HL-60/S4 (cell line): ENCODE data around the gene OAF.

ENCODE experiments used
- in situ Hi-C: fragments of 300-500 bp; cut with MboI; formaldehyde crosslinking; loops from 2 replicates; pipeline ENCODE4 v1.14.3; 2022; ENCODE audit warnings: low sequenced_read_pairs

Gene OAF

GRCh38 chr11:120199613-120200012, 11.2 kb upstream of the OAF start:
- in situ Hi-C loops = no loop called here

- in situ Hi-C loops = no loop called here
Measured at GRCh38 chr11:120200677-120201076, 10.2 kb upstream of the OAF start.

DNA sequence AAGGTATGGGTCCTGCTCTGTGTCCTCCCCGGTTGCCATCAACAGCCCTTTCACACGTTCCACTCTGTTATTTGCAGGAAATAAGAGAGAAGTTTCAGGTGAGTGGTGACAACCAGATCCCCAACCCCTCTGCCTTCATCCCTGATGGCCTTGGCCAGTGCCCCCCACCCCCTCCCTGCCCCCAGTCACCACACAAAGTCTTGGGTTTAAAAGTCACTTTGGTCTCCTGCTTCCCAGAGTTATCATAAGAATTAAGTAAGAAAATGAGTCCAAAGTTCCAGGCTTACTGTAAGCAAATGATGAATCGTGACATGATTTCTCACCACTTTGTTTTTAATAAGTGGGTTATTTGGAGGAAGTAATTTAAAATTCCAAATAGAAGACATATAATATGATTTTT, 9.2 kb upstream of the OAF start:
- in situ Hi-C loops = no loop called here

DNA sequence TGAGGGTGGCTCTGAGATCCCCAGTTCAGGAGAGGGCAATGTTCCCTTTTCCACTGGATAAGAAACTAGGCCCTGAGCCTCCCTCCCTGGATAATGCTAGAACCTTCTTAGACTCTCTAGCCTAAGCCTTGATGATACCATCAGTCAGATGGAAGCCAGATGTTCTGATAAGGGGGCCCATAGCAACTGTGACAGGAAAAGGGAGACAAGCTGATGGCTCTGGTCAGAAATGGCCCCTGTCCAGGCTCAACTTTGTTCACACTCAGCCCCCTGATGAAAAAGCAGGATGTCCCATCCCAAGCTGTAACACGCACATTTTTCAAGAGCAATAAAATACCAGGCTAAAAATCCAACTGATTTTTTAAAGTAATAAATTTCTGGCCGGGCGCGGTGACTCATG, 7.2 kb upstream of the OAF start:
- in situ Hi-C loops = no loop called here

DNA sequence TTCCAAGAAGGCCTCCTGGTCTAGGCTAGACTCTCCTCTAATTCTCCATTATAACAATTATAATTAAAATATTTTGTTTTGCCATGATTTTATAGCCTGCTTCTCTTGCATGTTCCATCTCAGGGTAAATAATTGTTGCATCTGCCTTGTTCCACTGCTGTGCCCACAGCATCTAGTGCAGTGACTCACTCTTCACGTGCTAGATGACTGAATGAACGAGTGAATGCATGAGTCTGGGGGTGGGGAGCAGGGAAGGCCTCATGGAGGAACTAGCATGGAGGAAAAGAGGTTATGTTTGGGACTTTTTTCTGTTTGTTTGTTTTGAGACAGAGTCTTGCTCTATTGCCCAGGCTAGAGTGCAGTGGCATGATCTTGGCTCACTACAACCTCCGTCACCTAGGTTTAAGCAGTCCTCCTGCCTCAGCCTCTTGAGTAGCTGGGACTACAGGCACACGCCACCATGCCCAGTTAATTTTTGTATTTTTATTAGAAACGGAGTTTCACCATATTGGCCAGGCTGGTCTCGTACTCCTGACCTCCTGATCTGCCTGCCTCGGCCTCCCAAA, 5.2 kb upstream of the OAF start:
- in situ Hi-C loops = no loop called here

DNA sequence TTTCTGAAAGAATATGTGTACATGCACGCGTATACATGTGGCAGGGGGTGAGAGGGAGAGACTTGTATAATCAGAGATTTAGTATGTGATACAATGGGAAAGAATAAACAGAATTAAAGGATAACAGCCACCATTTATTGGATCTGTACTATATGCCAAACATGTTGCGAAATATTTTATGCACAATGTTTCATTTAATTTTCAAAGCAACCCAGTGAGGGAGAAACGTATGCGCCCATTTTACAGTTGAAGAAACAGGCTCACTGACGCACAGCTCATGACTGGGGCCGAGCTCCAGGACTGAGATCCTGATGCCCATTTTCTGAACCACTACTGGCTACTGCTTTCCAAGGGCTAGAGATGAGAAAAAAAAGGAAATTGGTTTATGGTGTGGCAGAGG, 3.3 kb upstream of the OAF start:
- in situ Hi-C loops = no loop called here

GRCh38 chr11:120208001-120208441, 2.8 kb upstream of the OAF start:
- in situ Hi-C loops = no loop called here

GRCh38 chr11:120208777-120209176, 2.1 kb upstream of the OAF start:
- in situ Hi-C loops = no loop called here

GRCh38 chr11:120209746-120210625, 846 bp upstream of the OAF start:
- in situ Hi-C loops = no loop called here

- in situ Hi-C loops = no loop called here
Measured at GRCh38 chr11:120211522-120212258, 858 bp downstream of the OAF start.

- in situ Hi-C loops = no loop called here
Measured at GRCh38 chr11:120212259-120212878, 1.5 kb downstream of the OAF start.

- in situ Hi-C loops = no loop called here
Measured at GRCh38 chr11:120212926-120213325, 2.1 kb downstream of the OAF start.

DNA sequence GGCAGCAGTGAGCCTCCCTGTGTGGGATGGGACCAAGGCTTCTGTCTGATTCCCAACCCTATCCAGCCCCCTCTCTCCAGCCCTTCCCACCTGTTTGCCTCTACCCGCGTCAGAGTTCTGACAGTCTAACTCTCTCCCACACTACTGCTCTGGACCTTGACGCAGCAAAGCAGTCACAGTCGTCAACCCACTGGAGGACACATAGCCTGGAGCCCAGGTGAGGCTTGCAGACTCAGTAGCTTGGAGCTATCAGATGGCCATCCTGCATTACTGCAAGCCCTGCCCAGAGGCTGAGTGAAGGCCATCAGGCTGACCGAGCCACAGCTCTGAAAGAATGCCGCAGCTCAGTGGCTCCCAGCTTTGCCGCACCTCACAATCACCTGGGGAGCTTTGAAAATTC, 3.7 kb downstream of the OAF start:
- in situ Hi-C loops = no loop called here

DNA sequence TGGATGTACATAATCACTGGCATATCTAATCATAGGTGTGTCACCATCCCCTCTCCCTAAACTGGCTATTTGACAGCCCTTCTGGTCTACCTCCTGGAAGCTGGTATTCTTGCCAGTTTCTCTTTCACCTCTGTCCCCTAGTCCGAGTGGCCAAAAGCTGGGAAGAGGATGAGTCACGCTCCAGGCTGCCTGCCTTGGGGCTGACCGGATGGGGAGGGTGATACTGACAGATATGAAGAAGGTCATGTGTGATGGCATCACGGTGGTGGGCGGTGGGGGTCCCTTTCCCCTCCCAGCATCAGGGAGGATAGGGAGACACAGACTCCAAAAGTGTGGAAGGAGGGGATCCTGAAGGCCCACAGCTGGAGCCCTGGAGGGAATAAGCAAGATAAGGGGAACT, 4.8 kb downstream of the OAF start:
- in situ Hi-C loops = no loop called here

DNA sequence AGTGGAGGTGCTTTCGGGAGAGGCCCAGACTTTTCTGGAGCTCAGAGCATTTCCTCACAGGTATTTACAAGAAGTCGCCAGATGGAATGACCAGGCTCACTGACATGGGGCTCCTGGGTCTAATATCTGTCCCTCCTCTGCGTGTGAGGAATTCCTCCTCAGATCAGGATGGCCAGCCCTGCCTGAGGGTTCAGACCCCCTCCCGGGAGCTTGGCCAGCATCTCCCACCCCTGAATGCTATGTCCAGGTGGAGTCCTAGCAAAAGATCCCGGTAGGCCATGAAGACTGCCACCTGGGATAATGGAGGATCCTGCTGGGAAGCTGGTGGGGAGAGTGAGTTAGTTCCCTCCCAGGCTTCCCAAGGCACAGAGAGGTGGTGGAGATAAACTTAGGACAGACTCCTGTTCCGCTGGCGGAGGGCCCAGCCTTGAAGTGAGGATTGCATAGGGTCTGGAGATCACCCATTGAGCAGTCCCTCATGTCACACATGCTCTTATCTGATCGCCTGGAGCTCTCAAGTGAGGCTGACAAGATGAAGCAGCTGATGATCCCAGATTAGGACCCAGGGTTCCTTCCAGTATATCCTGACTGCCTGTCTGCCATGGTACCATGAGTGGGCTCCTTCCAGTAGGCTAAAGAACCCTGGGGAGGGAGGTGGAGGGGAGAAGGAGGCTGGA, 5.7 kb downstream of the OAF start:
- in situ Hi-C loops = no loop called here

GRCh38 chr11:120217526-120217925, 6.7 kb downstream of the OAF start:
- in situ Hi-C loops = no loop called here

GRCh38 chr11:120217941-120218694, 7.3 kb downstream of the OAF start:
- in situ Hi-C loops = no loop called here

DNA sequence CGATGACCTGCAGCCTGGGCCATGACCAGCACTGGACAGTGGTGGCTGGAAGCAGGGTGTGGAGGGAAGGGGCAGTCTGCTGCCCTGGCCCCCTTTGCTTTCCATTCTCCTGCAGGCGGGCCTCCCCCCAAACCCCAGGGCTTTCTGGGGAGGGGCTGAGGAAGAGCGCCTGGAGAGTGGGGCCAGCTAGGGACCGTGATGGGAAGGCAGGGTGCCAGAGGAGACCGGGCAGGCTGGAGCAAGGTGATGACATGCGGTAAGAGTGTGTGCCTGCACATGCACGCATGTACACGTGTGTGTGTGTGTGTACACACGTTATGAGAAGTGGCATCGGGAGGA, 7.8 kb downstream of the OAF start:
- in situ Hi-C loops = no loop called here

DNA sequence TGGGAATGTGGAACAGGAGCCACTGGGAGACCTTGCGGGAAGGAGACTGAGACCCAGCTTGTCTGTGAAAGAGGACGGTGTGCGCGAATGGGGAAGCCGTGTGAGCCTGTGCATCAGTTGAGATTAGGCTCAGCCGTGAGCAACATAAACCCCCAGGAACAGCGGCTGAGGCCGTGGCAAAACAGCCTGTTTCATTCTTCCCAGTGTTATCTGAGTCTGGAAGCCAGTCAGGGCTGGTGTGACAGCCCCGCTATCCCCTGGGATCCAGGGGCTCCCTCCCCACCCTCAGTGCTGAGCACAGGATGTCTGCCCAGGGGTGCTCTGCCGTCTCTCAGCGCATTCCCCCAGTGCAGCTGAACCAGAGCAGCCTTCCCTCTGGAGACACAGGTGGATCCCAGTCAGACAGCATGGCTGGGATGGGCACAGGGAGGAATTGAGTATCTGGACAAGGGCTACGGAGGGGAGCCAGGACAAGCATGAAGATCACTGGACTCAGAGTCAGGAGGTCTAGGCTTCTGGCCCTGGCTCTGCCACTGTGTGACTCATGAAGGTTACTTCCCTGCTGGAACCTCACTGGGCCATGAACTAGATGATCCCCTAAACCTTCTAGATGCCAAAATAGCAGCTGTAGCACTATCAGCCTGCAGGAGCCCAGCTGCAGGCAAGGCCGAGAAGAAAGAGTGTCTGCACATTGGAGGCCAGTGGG, 8.6 kb downstream of the OAF start:
- in situ Hi-C loops = no loop called here
